SK-N-SH (cell line): ENCODE measurements around the gene PGAP2. TPM values are rescaled to one million over a fixed set of nuclear protein-coding genes. Genes with fewer than 3 reads are reported as not detected.
A peak's percentile ranks its signal among the peaks of the same experiment; 100 is the strongest.

Experiments
- CTCF ChIA-PET: fragments of 300-600, 350-600 bp; formaldehyde crosslinking; extraction: SDS; loops from one replicate; lab custom pipeline; 2021; lab: Yijun Ruan, JAX
- POLR2A ChIA-PET: fragments of 350-600 bp; sonication (Branson Sonifier 250); formaldehyde crosslinking; extraction: SDS; loops from one replicate; lab custom pipeline; 2020; ENCODE audit warnings: antibody characterized with exemption, inconsistent platforms; lab: Yijun Ruan, JAX
- DNase-seq: peaks from one replicate; pipeline ENCODE4 v3.0.0; 2012
- H2AFZ ChIP-seq: fragments of 200-600 bp; sonication (generic); 2 replicates; pipeline ENCODE4 v1.8.1; 2016; ENCODE audit warnings: antibody characterized with exemption, mild to moderate bottlenecking, low read depth
- H3F3A ChIP-seq: fragments of 200-600 bp; sonication (generic); replicated peaks from 2 replicates; pipeline ENCODE3; 2016; ENCODE audit warnings: antibody characterized with exemption, mild to moderate bottlenecking; ENCODE audit not compliant: insufficient read depth
- H3K27ac ChIP-seq, 2 experiments: fragments of 200-500 bp in 1 of 2; fragments of 200-600 bp in 1 of 2; sonication (Bioruptor generic) in 1 of 2; sonication (generic), shearing (Covaris generic) in 1 of 2; 2 replicates each; pipeline versions ENCODE4 v1.5.1 to v1.6.1; 2014 to 2016; ENCODE audit warnings: low read depth in 2 of 2, inconsistent platforms in 1 of 2, low read length in 1 of 2, mild to moderate bottlenecking in 1 of 2, mixed read lengths in 1 of 2
- H3K27me3 ChIP-seq: fragments of 200-600 bp; sonication (generic), shearing (Covaris generic); 2 replicates; pipeline ENCODE4 v1.6.1; 2016; ENCODE audit warnings: mixed run types; ENCODE audit not compliant: insufficient read depth
- H3K36me3 ChIP-seq, 2 experiments: fragments of 200-500 bp in 1 of 2; fragments of 200-600 bp in 1 of 2; sonication (Bioruptor generic) in 1 of 2; sonication (generic) in 1 of 2; replicated peaks in 1 of 2; 2 replicates each; pipeline versions ENCODE3 to v1.5.1; 2014 to 2016; ENCODE audit warnings: low read length in 1 of 2, mild to moderate bottlenecking in 1 of 2; ENCODE audit not compliant: insufficient read depth in 2 of 2, control insufficient read depth in 1 of 2
- H3K4me1 ChIP-seq, 2 experiments: fragments of 200-500 bp in 1 of 2; fragments of 200-600 bp in 1 of 2; sonication (Bioruptor generic) in 1 of 2; sonication (generic), shearing (Covaris generic) in 1 of 2; 2 replicates each; pipeline versions ENCODE4 v1.5.1 to v1.6.1; 2014 to 2016; ENCODE audit warnings: low read depth in 1 of 2, low read length in 1 of 2, mixed run types in 1 of 2; ENCODE audit not compliant: insufficient read depth in 2 of 2, control insufficient read depth in 1 of 2
- H3K4me2 ChIP-seq: fragments of 200-600 bp; sonication (generic), shearing (Covaris generic); 2 replicates; pipeline ENCODE4 v1.6.1; 2017; ENCODE audit warnings: mixed run types
- H3K4me3 ChIP-seq, 2 experiments: fragments of 200-500 bp in 1 of 2; fragments of 200-600 bp in 1 of 2; sonication (Bioruptor generic) in 1 of 2; sonication (generic), shearing (Covaris generic) in 1 of 2; 2 replicates each; pipeline versions ENCODE4 v1.5.1 to v1.8.1; 2014 to 2016; ENCODE audit warnings: low read depth in 2 of 2, inconsistent platforms in 1 of 2, low read length in 1 of 2, mild to moderate bottlenecking in 1 of 2, mixed read lengths in 1 of 2, moderate library complexity in 1 of 2
- H3K79me2 ChIP-seq: fragments of 200-600 bp; sonication (generic); 2 replicates; pipeline ENCODE4 v1.8.1; 2017; ENCODE audit warnings: mild to moderate bottlenecking; ENCODE audit not compliant: insufficient read depth
- H3K9ac ChIP-seq: fragments of 200-600 bp; sonication (generic); 2 replicates; pipeline ENCODE4 v1.6.1; 2017; ENCODE audit warnings: mixed run types
- H3K9me2 ChIP-seq: fragments of 200-600 bp; sonication (generic); 2 replicates; pipeline ENCODE4 v1.6.1; 2017; ENCODE audit warnings: mixed run types
- H3K9me3 ChIP-seq: fragments of 200-600 bp; sonication (generic); 2 replicates; pipeline ENCODE4 v1.6.1; 2017; ENCODE audit warnings: mixed run types, mild to moderate bottlenecking, moderate library complexity
- H4K20me1 ChIP-seq: fragments of 200-600 bp; sonication (generic); 2 replicates; pipeline ENCODE4 v1.6.1; 2017; ENCODE audit warnings: mild to moderate bottlenecking, mixed run types; ENCODE audit not compliant: insufficient read depth
- FOSL2 ChIP-seq: IDR thresholded peaks from 2 replicates; pipeline ENCODE4 v1.4.0; 2012; ENCODE audit warnings: low read depth, mild to moderate bottlenecking, moderate library complexity, borderline replicate concordance
- FOXM1 ChIP-seq: IDR thresholded peaks from 2 replicates; pipeline ENCODE4 v1.4.0; 2012; ENCODE audit warnings: low read depth, mild to moderate bottlenecking
- GABPA ChIP-seq: IDR thresholded peaks from 2 replicates; pipeline ENCODE4 v1.4.0; 2012; ENCODE audit warnings: low read depth, mild to moderate bottlenecking
- GATA2 ChIP-seq: sonication (generic); formaldehyde crosslinking; IDR thresholded peaks from 2 replicates; pipeline ENCODE4 v1.5.0; 2020; ENCODE audit warnings: mild to moderate bottlenecking, missing genetic modification reagents
- JUND ChIP-seq: IDR thresholded peaks from 2 replicates; pipeline ENCODE4 v1.4.0; 2012
- MXI1 ChIP-seq: IDR thresholded peaks from 2 replicates; pipeline ENCODE4 v1.6.1; 2012; ENCODE audit warnings: mild to moderate bottlenecking, low read depth, low read length, improper control_type of control experiment
- NFIC ChIP-seq: IDR thresholded peaks from 2 replicates; pipeline ENCODE4 v1.4.0; 2012; ENCODE audit warnings: borderline replicate concordance
- POLR2AphosphoS5 ChIP-seq: IDR thresholded peaks from 2 replicates; pipeline ENCODE4 v1.6.1; 2012; ENCODE audit warnings: low read depth, low read length
- RCOR1 ChIP-seq: fragments of 150-350 bp; IDR thresholded peaks from 2 replicates; pipeline ENCODE4 v1.6.1; 2017; ENCODE audit warnings: antibody characterized with exemption, low read length
- RFX5 ChIP-seq: IDR thresholded peaks from 2 replicates; pipeline ENCODE4 v1.6.1; 2012; ENCODE audit warnings: mild to moderate bottlenecking, improper control_type of control experiment, low read length
- SIN3A ChIP-seq: IDR thresholded peaks from 2 replicates; pipeline ENCODE4 v1.6.1; 2012; ENCODE audit warnings: low read depth, mild to moderate bottlenecking, low read length, moderate library complexity, borderline replicate concordance
- TAF1 ChIP-seq: IDR thresholded peaks from 2 replicates; pipeline ENCODE4 v1.6.1; 2012; ENCODE audit warnings: low read depth, mild to moderate bottlenecking, low read length, moderate library complexity, borderline replicate concordance
- TCF12 ChIP-seq: IDR thresholded peaks from 2 replicates; pipeline ENCODE4 v1.4.0; 2012
- TEAD4 ChIP-seq: IDR thresholded peaks from 2 replicates; pipeline ENCODE4 v1.4.0; 2012; ENCODE audit warnings: mild to moderate bottlenecking, borderline replicate concordance; ENCODE audit not compliant: insufficient read depth
- WGBS: methylation state at CpG from one replicate; pipeline ENCODE4 v1.1.6; 2017; ENCODE audit warnings: low lambda C conversion rate; 5-methylcytosine and 5-hydroxymethylcytosine counted together
- polyA plus RNA-seq, 3 experiments: library from polyadenylated mRNA; depleted of rRNA; stranded (reverse); fragments of >200 nt; gene quantifications; 2 replicates each; pipeline ENCODE4 v1.2.3, GENCODE V29; 2012
- TF ChIP-seq, protein P1 (sequence below): IDR thresholded peaks from 2 replicates; pipeline ENCODE4 v1.4.0; 2012; ENCODE audit warnings: low read depth, borderline replicate concordance
- TF ChIP-seq, protein P2 (sequence below): fragments of 150-350 bp; IDR thresholded peaks from 2 replicates; pipeline ENCODE4 v1.6.1; 2017; ENCODE audit warnings: antibody characterized with exemption, low read length, low read depth, borderline replicate concordance
- TF ChIP-seq, protein P3 (sequence below): IDR thresholded peaks from 2 replicates; pipeline ENCODE4 v1.4.0; 2012; ENCODE audit warnings: low read depth
- TF ChIP-seq, protein P4 (sequence below): IDR thresholded peaks from 2 replicates; pipeline ENCODE4 v1.4.0; 2012; ENCODE audit warnings: low read depth, borderline replicate concordance

PGAP2 gene
- polyA plus RNA-seq, 1 of the 3 experiments (the other 2 are of a cell fraction): 41.3 TPM

DNA sequence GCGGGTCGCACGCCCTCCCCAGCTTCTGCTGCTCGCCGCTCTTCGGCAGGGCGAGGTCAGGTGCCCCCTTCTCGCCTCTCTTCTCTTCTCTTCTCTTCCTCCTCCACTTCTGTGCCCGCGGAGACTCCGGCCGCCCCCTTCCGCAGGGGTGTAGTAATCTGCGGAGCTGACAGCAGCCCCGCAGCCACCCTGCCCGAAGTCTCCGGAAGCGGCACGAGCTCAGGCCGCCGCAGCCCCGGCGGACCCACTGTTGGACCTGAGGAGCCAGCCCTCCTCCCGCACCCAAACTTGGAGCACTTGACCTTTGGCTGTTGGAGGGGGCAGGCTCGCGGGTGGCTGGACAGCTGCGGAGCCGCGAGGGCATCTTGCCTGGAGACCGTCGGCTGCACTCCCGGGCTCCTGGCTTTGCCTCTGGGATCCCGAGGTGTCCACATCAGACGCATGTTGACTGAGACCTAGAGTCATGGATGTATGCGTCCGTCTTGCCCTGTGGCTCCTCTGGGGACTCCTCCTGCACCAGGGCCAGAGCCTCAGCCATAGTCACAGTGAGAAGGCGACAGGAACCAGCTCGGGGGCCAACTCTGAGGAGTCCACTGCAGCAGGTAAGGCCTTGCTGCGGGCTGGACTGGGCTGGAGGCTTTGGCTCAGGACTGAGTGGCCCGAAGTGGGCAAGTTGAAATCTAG, 47.6 kb downstream of the PGAP2 start:
- Histone ChIP-seq H3F3A (no peaks in the 10 kb centered on the region), H3K4me3 (peak overlapping the region; percentile 87 to 89), H3K4me1 (peaks cover 27 to 28% of the 10 kb centered on the region in 2 experiments; a peak in 3 of 4 replicates), H4K20me1 (no peaks in the 10 kb centered on the region; the same call in 1 of the 2 replicates), H3K9me3 (no peaks in the 10 kb centered on the region), H3K9me2 (no peaks in the 10 kb centered on the region), H3K27me3 (no peaks in the 10 kb centered on the region), H2AFZ (peak overlapping the region; percentile 94; the same call in 1 of the 2 replicates), H3K27ac (peak overlapping the region; percentile 60 to 70), H3K9ac (peak overlapping the region; percentile 86), H3K79me2 (peaks cover 47% of the 10 kb centered on the region), H3K36me3 (no peaks in the 10 kb centered on the region), H3K4me2 (peak overlapping the region; percentile 88)
- no peak for TF ChIP-seq RFX5
- no peak for TF ChIP-seq POLR2AphosphoS5
- no peak for TF ChIP-seq NFIC
- no peak for TF ChIP-seq FOXM1
- no peak for TF ChIP-seq GABPA
- no peak for TF ChIP-seq RCOR1
- TF ChIP-seq, protein P1, sequence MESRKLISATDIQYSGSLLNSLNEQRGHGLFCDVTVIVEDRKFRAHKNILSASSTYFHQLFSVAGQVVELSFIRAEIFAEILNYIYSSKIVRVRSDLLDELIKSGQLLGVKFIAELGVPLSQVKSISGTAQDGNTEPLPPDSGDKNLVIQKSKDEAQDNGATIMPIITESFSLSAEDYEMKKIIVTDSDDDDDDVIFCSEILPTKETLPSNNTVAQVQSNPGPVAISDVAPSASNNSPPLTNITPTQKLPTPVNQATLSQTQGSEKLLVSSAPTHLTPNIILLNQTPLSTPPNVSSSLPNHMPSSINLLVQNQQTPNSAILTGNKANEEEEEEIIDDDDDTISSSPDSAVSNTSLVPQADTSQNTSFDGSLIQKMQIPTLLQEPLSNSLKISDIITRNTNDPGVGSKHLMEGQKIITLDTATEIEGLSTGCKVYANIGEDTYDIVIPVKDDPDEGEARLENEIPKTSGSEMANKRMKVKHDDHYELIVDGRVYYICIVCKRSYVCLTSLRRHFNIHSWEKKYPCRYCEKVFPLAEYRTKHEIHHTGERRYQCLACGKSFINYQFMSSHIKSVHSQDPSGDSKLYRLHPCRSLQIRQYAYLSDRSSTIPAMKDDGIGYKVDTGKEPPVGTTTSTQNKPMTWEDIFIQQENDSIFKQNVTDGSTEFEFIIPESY: no peak
- TF ChIP-seq TCF12: no peak
- TF ChIP-seq, protein P2, sequence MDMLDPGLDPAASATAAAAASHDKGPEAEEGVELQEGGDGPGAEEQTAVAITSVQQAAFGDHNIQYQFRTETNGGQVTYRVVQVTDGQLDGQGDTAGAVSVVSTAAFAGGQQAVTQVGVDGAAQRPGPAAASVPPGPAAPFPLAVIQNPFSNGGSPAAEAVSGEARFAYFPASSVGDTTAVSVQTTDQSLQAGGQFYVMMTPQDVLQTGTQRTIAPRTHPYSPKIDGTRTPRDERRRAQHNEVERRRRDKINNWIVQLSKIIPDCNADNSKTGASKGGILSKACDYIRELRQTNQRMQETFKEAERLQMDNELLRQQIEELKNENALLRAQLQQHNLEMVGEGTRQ: no peak
- no peak for TF ChIP-seq SIN3A
- no peak for TF ChIP-seq FOSL2
- TF ChIP-seq, protein P3, sequence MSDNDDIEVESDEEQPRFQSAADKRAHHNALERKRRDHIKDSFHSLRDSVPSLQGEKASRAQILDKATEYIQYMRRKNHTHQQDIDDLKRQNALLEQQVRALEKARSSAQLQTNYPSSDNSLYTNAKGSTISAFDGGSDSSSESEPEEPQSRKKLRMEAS: no peak
- TF ChIP-seq GATA2 (CRISPR knock-in tag): no peak
- TF ChIP-seq JUND: no peak
- no peak for TF ChIP-seq TAF1
- TF ChIP-seq TEAD4: no peak
- TF ChIP-seq, protein P4, sequence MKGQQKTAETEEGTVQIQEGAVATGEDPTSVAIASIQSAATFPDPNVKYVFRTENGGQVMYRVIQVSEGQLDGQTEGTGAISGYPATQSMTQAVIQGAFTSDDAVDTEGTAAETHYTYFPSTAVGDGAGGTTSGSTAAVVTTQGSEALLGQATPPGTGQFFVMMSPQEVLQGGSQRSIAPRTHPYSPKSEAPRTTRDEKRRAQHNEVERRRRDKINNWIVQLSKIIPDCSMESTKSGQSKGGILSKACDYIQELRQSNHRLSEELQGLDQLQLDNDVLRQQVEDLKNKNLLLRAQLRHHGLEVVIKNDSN: no peak
- TF ChIP-seq MXI1: no peak; the same call in 1 of the 2 replicates
- ChIA-PET CTCF (interaction anchor here (0.5 to 18.6 kb wide), 33 partner anchors 9 to 1929 kb away, joined by 3 to 636 read pairs (median 9); partner anchors contain the start of genes PGAP2 and RHOG), POLR2A (interaction anchor here (1.0 to 2.7 kb wide), 4 partner anchors 12 to 240 kb away, joined by 3 to 12 read pairs (median 7); partner anchors contain the start of gene RHOG)
- no peak for DNase-seq
- 10% methylated on average over 31 of the region's 40 CpGs for WGBS
